Kasumi-1 (cell line): ENCODE data around the gene NAA30.

Experiments
- DNase-seq, 2 experiments: peaks; one replicate each; lab custom pipeline; 2025; lab: John Stamatoyannopoulos, UW

Gene NAA30

GRCh38 chr14:57400556-57401494 lies 10.4 kb downstream of the NAA30 start:
- no peak for DNase-seq

GRCh38 chr14:57401501-57401900 lies 11.1 kb downstream of the NAA30 start:
- no peak for DNase-seq

- no peak for DNase-seq
Observed at GRCh38 chr14:57402173-57402852, 11.9 kb downstream of the NAA30 start.

GRCh38 chr14:57403521-57403864 lies 13.1 kb downstream of the NAA30 start:
- DNase-seq: no peak

- no peak for DNase-seq
Observed at GRCh38 chr14:57405562-57405961, 15.2 kb downstream of the NAA30 start.

GRCh38 chr14:57408037-57408436 lies 17.7 kb downstream of the NAA30 start:
- DNase-seq: no peak

GRCh38 chr14:57408634-57409033 lies 18.2 kb downstream of the NAA30 start:
- DNase-seq: no peak

- no peak for DNase-seq
Observed at GRCh38 chr14:57412341-57412740, 22.0 kb downstream of the NAA30 start.

GRCh38 chr14:57413849-57414248 lies 23.5 kb downstream of the NAA30 start:
- DNase-seq: no peak

GRCh38 chr14:57417228-57417627 lies 26.8 kb downstream of the NAA30 start:
- DNase-seq: no peak

- DNase-seq: no peak
Observed at GRCh38 chr14:57418999-57419398, 28.6 kb downstream of the NAA30 start.

GRCh38 chr14:57420033-57420432 lies 29.6 kb downstream of the NAA30 start:
- DNase-seq: no peak

- DNase-seq: no peak
Observed at GRCh38 chr14:57420986-57421385, 30.6 kb downstream of the NAA30 start.

GRCh38 chr14:57435923-57436322 lies 45.5 kb downstream of the NAA30 start:
- DNase-seq: no peak

GRCh38 chr14:57461777-57462320 lies 71.5 kb downstream of the NAA30 start:
- DNase-seq: no peak

GRCh38 chr14:57462551-57462950 lies 72.2 kb downstream of the NAA30 start:
- DNase-seq: no peak

GRCh38 chr14:57464008-57464730 lies 73.8 kb downstream of the NAA30 start:
- no peak for DNase-seq
